HCEC 1CT (cell line): ENCODE measurements around the gene RCL1.

Source experiments
- DNase-seq: peaks from one replicate; pipeline ENCODE4 v3.0.0-alpha.2; 2017

The RCL1 gene

DNA sequence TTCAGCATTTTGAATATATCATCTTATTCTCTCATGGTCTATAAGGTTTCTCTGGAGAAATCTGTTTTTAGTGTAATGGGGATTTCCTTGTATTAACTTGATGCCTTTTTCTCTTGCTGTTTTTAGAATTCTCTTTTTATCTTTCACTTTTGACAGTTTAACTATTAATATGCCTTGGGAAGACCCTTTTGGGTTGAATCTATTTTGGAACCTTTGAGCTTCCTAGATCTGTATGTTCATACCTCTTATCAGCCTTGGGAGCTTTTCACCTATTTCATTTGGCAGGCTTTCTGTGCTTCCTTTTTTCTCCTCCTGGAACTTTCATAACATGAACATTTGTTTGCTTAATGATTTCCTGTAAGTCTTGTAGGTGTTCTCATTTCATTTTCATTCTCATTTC lies 22.2 kb downstream of the RCL1 start:
- no peak for DNase-seq

DNA sequence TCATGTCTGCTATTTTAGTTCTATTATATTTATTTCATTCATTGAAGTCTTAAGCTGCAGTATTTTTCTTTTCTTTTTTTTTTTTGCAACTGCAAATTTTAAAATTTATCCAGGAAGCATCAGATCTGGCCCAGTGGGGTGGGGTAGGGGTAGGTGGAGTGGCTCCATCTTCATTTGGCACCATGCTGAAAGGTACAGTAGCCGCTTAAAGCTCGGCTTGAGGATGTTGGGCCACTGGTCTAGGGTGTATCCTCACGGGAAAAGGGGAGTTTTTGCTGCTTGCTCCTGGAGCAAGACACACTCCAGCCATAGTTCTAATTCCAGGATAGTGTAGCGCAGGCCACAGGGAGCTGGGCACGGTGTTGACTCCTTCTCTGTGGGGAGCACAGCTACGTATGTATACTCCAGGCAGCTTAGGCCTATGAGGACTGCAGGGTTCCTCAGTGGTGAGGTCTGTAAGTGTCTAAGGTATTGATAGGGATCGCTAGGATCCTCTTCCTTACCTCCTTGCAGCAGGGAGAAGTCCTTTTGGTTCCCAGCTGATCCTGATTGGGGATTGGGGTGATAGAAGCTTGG lies 22.7 kb downstream of the RCL1 start:
- no peak for DNase-seq

DNA sequence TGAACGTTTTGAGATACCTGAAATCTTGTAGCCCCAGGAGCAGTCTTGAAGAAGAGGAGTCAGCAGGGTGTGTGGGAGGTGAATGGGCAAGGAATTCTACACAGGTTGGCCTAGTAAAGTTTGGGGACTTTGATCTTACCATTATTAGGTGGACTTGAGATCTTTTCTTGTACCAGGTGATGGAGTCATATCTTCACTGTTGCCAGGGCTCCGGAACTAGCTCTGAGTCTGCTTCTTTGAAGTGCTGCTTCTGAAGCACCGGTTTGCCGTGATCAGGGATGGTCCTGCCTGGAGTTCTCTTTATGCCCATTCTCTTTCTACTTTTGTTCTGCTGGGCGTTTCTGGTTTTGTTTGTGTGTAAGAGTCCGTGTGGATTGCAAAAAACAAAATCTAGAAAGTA lies 27.4 kb downstream of the RCL1 start:
- no peak for DNase-seq

DNA sequence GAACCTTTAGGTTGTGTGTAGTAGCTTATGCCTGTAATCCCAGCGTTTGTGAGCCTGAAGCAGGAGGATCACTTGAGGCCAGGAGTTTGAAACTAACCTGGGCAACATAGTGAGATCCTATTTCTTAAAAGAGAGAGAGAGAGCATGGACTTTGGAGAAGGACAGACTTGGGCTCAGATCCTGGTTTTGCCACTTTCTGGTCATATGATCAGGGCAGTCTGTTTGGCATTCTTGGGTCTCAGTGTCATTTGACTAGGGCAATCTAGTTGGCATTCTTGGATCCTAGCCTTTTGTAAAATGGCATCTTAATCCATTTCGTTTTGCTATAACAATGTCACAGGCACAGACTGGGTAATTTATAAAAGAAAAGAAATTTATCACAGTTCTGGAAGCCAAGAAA lies 28.4 kb downstream of the RCL1 start:
- no peak for DNase-seq

DNA sequence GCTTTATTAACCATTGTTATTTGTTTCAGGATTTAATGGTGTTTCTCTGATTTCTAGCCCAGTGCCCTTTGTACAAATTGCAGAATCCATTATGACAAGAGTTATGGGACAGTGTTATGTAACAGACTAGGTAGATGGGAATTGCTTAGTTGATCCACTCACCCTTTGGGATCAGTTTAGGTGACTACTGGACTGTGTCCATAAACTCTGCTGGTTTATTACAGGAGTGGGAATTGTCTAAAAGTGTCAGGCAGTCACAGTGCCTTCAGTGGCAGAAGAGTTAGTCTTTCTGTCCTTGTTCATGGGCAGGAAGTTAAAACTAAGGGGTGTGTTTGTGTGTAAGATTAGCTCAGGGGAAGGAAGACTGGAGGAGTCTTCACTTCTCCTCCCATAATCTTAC lies 29.3 kb downstream of the RCL1 start:
- no peak for DNase-seq

DNA sequence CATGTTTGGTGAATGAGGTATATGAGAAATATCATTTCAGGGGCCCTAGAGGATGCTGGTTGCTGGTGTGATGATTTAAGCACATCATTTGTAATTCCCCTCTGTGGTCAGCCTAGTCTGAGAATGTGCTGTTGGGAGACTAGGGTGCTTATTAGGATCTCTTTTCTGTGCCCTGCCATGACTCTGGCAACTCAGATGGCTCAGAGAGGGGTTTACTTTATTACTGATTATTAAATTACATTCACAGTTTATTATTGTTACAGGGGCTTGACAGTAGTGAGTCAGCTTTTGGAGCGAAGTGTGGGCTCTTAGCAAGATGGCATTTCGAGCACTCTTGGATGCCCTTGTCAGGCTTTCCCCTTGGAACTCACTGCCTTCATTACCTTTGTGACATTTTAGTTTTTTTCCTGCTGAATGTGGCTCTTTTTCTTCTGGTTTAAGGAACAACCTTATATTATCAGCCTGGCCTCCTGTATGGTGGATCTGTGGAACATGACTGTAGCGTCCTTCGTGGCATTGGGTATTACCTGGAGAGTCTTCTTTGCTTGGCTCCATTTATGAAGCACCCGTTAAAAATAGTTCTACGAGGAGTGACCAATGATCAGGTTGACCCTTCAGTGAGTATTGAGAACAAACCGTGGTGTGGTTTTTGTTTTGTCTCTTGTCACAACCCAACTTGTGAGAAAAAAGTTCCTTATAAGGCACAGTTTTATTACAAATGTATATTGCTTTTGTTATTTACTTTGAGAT lies 33.8 kb downstream of the RCL1 start:
- no peak for DNase-seq

DNA sequence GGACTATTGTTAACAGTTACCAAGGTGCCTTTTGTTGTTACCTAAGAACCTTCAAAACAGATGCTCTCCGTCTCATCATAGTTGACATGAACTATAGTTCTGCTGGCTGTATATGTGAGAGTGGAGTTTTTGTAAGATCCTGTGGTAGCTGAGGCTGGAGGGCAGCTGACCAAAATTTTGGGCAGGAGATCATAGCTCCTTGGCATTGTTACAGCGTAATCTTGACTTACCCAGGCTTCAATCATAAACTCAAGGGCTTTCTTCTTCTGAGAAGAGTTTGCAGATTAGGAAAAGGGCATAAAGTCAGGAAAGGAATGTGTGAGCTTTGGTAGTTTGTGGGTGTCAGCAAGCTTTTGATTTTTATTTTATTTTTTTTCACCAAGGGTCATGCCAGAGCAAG lies 34.5 kb downstream of the RCL1 start:
- no peak for DNase-seq

DNA sequence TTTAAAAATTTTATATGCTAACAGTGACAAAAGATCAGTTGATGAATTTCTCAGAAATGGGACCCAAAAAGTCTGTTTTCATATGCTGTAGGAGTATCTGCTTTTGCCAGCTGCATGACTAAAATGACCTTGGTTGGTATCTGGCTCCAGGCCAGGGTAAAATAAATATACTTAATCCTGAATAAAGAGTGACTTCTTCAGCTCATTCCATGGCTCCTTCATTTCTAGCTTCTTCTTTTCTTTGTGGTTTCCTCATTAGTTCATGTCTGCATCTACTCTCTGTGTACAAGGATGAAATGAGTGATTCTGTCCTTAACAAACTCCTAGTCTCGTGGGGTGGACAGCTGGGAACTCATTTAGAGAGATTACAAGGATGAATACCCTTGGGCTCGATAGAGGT lies 36.0 kb downstream of the RCL1 start:
- DNase-seq, result peak; percentile 48

DNA sequence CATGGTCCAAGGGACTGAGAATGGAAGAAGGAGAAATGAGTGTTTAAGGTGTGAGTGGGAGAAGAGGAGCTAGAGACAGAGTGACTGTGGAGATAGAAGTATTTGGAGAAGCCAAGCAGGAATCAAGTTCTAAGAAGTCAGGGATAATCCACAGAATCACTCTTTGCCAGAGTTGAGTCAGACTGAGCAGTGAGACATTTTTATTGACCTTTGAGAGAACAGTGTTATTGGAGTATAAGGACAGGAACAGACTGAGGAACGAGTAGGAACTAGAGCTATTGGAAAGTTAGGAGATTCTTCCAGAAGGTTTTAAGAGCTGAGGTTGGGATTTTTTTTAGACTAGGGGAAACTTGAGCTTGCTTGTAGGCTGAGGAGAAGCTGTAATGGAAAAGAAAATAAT lies 37.2 kb downstream of the RCL1 start:
- DNase-seq, result peak; percentile 66

DNA sequence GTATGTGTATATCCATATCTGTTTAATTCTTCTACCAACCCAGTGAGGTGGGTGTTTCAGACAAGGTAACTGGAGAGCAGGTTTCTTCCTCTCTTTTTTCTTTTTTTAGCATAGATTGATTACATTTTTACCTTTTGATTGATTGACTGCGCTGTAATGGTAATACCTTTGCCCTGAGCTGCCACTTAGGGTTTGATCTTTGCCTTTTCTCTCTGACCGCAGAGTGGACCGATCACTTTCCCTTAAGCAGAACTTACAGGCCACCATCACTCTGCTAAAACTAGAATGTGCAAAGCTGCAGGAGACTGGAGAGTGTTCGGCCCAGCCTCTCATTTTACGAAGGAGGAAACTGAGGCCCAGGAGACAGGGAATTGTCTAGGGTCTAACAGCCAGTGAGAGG lies 38.0 kb downstream of the RCL1 start:
- no peak for DNase-seq

DNA sequence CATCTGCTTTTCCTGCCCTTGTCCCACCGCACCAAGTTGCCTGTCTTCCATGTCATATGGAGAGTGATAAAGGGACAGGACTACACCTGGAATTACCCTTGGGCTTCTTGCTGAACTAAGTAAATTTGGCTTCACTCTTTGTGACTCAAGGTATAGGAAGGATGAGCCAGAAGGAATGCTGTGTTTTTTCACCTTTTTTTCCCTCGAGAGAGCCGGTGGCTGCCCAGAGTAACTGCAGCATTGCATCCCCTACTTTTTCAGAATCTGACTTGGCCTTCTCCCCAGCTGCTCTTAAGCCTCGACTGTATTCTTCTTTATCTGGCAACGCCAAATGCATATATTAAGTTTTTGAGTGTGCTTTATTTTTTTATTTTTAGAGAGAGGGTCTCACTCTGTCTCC lies 38.4 kb downstream of the RCL1 start:
- no peak for DNase-seq

DNA sequence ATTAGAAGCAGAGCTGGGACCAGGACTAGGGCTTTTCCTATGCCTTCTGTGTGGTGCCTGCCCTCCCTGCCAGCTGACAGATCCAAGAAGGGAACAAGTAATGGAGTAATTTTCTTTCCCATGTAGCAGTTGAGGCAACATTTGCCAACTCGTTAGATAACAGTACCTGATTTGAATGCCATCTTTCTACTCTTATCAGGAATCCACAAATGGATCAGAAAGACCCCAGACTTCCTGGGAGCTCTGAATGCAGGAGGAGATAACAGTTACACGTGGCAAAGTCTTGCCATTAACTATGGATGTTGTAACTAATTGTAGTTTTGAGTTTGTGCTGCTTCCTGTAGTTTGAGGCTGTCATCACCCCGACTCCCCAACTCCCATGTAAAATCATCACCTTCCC lies 39.2 kb downstream of the RCL1 start:
- no peak for DNase-seq

DNA sequence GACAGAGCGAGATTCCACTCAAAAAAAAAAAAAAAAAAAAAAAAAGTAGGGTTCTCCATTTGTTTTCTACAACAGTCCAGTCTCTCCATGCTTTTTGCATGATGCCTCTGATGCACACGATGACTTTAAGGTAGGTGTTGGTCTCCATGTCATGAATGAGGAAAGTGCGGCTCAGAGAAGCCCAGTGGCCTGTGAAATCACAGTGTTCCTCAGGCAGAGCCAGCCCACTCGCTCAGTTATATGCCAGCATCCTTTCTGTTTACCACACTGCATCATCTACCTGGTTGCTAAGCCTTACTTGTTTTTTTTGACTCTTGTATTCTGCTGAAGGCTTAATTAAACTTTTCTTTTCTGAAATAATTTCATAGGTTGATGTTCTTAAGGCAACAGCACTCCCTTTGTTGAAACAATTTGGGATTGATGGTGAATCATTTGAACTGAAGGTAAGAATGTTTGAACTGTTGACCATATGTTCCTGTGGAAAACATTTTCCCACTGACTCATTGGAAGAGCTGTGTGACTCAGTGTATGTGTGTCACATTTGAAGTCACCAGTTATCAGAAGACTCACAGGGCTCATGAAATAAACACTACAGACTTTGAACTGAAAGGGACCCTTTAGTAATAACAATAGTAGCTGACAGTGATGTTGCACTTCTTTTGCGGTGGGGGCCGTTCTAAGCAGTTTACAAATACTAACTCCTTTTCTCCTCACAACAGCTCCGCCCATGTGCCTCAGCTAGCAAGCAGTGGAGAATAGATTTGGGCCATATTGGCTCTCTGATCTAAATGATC lies 40.2 kb downstream of the RCL1 start:
- peak; percentile 99 for DNase-seq

DNA sequence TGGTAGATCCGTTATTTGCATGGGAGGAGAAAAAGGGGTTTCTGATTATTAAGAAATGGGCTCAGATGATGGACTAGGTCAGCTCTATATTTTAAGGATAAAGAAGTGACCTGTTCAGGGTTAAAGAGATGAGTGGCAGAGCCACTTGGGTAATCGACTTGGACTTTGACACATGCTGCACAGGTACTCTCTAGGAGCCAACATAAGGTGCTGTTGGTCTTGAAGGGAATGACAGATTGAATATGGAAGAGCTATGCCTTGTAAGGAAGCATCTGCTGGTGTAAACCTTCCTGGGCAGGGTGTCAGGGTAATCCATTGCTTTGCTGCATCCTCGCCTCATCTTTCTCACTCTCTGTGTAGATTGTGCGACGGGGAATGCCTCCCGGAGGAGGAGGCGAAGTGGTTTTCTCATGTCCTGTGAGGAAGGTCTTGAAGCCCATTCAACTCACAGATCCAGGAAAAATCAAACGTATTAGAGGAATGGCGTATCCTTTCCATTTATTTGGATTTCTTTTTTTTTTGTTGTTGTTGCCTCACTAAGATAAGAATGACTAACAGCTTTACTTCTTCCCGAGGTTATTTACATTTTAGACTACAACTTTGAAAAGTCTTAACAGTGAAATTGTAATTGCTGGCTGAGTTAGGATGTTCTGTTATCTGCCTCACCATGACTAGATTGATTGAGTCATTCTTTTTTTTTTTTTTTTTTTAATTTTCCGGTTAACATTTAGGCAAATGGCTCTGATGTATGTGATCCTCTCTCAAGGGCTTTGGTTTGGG lies 41.2 kb downstream of the RCL1 start:
- DNase-seq, result peak; percentile 84

DNA sequence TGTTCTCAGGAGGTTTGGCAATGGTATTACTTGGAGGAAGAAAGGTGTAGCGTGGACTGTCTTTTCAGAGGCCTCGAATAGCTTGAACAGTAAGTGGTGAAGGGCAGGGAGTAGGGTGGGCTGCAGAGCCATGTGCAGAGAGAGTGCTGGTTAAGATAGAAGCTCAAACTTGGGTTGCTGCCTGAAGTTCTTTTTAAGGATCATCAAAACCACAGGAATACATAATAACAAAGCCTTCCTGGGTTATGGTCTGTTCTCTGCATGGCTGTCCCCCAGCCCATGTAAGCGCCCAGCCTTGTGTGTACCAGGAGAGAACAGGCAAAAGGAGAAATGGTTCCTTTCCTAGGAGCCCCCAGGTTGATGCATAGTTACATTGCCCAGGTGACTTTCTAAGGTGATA lies 43.9 kb downstream of the RCL1 start:
- DNase-seq, result no peak

DNA sequence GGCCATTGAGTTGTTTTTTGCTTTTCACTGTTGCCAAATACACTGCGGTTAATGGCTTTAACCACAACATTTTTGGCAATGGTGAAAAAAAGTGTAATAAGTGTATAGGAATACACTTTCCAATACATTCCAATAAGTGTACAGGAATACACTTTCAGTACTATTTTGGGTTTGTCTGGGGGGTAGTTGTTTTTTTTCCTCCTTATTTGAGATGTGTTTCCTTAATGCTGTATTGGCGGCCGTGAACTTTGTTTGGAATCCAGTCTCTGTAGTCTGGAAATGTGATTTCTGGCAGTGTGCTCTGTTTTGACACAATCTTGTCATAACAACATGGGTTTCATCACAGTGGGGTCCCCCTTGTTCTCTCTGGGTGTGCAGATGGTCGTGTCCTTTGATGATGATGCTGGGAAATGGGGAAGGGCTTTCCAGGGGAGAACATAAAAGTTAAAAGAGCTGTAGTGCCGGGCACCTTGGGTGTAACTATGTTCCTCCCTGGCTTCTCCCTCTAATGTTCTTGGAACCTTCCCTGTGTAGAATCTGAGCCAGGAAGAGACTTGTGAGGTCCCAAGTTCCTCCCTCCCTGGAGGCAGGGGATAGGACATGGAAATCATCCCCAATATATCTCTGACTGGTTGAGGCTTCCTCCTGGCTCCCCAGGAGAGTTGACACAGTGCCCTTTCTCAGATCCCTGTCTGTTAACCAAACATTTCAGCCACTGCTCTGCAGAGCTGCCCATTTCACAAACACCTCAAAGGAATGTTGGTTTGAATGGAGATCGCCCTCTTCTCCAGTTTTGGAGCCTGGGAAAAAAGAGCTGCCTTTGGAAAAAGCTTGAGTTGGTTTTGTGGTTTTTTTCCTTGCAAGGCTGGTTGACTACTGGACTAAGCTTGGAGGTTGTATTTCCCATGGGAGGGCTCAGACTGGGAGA lies 44.8 kb downstream of the RCL1 start:
- DNase-seq, result peak; percentile 13

DNA sequence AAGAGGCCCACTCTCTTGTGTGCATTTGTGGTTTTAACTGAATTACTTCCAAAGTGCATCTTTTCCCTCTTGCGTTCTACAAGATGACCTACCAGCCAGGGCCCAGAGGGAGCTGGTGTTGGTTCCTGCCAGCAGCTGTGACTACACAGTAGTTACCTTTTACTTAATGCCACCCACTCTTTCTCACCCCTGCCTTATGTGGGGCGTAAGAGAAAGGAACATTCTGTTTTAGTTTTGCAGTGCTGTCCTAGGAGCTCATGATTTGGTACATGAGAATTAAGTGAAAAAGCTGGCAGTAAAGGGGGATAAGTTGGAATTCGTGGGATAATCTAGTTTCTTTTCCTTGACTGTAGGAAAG lies 45.4 kb downstream of the RCL1 start:
- no peak for DNase-seq

DNA sequence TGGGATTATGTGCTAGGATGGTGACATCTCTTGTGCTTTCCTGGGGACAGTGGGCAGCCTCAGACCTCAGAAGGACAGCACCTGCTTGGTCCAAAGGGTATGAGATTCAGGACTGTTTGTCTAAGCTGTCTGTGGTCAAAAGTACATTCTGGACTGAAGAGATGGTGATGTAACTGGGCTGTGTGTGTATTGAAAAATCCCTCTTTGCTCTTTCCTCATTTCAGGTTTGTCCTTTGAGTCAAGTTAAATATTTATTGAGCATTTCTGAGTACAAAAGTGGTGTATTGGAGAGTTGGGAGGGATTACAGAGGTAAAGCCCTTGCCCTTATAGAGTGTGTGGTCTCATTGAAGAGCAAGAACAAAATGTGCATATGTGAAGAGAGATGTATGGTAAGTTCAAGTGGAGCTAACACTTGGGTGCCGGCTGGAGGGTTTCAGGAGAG lies 46.7 kb downstream of the RCL1 start:
- no peak for DNase-seq

DNA sequence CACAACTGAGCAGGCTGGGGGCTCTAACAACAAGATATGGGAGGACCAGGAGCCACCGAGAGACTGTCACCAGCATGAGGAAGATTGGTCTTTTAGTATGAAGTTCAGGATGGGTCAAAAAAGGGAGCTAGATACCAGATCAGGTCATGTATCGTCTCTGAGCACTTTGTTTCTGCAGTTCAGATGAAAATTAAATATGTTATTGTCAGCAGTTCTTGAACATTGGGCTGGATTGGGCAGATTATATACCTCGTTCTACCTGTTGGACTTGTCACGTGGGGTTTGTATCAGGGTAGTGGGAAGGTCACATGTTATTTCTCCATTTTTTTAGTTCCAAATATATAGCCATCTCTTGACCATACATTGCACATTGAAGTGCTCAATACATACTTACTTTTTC lies 47.3 kb downstream of the RCL1 start:
- DNase-seq, result no peak

DNA sequence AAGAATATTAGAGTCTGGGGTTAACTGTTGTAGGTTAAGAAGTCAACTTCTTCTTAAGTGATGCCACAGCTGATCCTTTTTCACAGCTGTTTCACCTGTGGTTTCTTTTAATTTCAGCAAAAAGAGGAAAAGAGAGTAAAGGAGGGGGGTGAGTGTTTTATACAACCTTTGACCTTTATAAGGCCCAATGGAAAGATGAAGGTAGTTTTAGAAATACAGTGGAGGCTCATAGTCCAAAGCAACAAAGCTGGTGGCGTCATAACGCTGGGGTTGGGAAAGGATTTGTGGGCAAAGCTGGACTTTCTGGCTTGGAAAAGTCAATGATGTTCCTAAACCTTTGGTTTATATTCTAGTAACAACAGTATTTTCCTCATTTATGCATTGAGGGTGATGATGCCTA lies 49.5 kb downstream of the RCL1 start:
- DNase-seq, result no peak

DNA sequence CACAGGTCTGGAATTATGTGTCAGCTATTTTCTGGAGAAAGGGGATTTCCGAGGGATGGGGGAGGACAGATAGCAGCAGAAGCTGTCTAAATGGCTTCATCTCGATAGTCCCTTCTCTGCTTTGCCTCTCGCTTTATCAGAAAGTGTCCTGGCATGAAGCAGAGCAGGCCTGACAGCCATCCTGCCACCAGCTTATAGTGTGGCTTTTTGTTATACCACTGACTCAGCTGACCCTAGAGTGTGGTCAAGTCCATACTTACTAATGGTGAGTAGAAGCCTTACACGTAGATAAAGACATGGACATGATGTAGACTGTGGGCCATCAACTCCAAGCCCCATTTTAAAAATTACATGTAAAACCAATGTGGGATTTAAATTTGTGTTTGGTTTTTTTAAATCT lies 50.0 kb downstream of the RCL1 start:
- no peak for DNase-seq
